OCI-LY1 (cell line): ENCODE results near the gene TMED4.

Experiments used
- H2AFZ ChIP-seq: fragments of 200-600 bp; sonication (generic), shearing (Covaris generic); 2 replicates; pipeline ENCODE4 v1.6.0; 2014; ENCODE audit warnings: antibody characterized with exemption, mild to moderate bottlenecking, low read length
- H3F3A ChIP-seq: fragments of 200-600 bp; sonication (generic), shearing (Covaris generic); 2 replicates; pipeline ENCODE4 v1.6.0; 2014; ENCODE audit warnings: mild to moderate bottlenecking, antibody characterized with exemption, low read length, moderate library complexity; ENCODE audit not compliant: insufficient read depth
- H3K27ac ChIP-seq: fragments of 200-600 bp; sonication (generic); 2 replicates; pipeline ENCODE4 v1.5.1; 2014; ENCODE audit warnings: low read length, mixed run types, mild to moderate bottlenecking, low read depth; ENCODE audit not compliant: poor library complexity, severe bottlenecking
- H3K27me3 ChIP-seq: fragments of 200-600 bp; sonication (generic); 2 replicates; pipeline ENCODE4 v1.6.0; 2014; ENCODE audit warnings: antibody characterized with exemption, mild to moderate bottlenecking, low read length, moderate library complexity; ENCODE audit not compliant: insufficient read depth
- H3K36me3 ChIP-seq: fragments of 200-600 bp; sonication (generic); 2 replicates; pipeline ENCODE4 v1.6.1; 2014; ENCODE audit warnings: mild to moderate bottlenecking, antibody characterized with exemption, low read length, moderate library complexity, mixed read lengths; ENCODE audit not compliant: insufficient read depth
- H3K4me1 ChIP-seq: fragments of 200-600 bp; sonication (generic); 2 replicates; pipeline ENCODE4 v1.5.1; 2014; ENCODE audit warnings: mild to moderate bottlenecking, low read length, moderate library complexity; ENCODE audit not compliant: insufficient read depth, severe bottlenecking
- H3K4me2 ChIP-seq: fragments of 200-600 bp; sonication (generic), shearing (Covaris generic); 2 replicates; pipeline ENCODE4 v1.6.1; 2014; ENCODE audit warnings: low read length
- H3K4me3 ChIP-seq: fragments of 200-600 bp; sonication (generic); 2 replicates; pipeline ENCODE4 v1.5.1; 2014; ENCODE audit warnings: low read length, low read depth, mild to moderate bottlenecking, mixed read lengths; ENCODE audit not compliant: poor library complexity, severe bottlenecking
- H3K79me2 ChIP-seq: fragments of 200-600 bp; shearing (Covaris generic); 2 replicates; pipeline ENCODE4 v1.6.1; 2016; ENCODE audit warnings: mixed run types, low read length, mixed read lengths; ENCODE audit not compliant: insufficient read depth
- H3K9ac ChIP-seq: fragments of 200-600 bp; sonication (generic), shearing (Covaris generic); 2 replicates; pipeline ENCODE4 v1.6.1; 2014; ENCODE audit warnings: mild to moderate bottlenecking, low read length, mixed read lengths
- H3K9me2 ChIP-seq: fragments of 200-600 bp; sonication (generic), shearing (Covaris generic); 2 replicates; pipeline ENCODE4 v1.6.1; 2014; ENCODE audit warnings: low read depth, mild to moderate bottlenecking, low read length, mixed read lengths
- H3K9me3 ChIP-seq: fragments of 200-600 bp; shearing (Covaris generic); 2 replicates; pipeline ENCODE4 v1.6.1; 2014; ENCODE audit warnings: low read length, mixed read lengths
- H4K20me1 ChIP-seq: fragments of 200-600 bp; sonication (generic), shearing (Covaris generic); 2 replicates; pipeline ENCODE4 v1.6.0; 2016; ENCODE audit warnings: mild to moderate bottlenecking, low read length; ENCODE audit not compliant: insufficient read depth
- EZH2 ChIP-seq: fragments of 200-600 bp; sonication (generic), shearing (Covaris generic); IDR thresholded peaks from 2 replicates; pipeline ENCODE4 v1.8.0; 2017; ENCODE audit warnings: borderline replicate concordance, mixed run types, mild to moderate bottlenecking, antibody characterized with exemption, low read length, moderate library complexity, mixed read lengths
- TF ChIP-seq, protein P1 (sequence below): fragments of 200-600 bp; sonication (generic), shearing (Covaris generic); IDR thresholded peaks from 2 replicates; pipeline ENCODE4 v1.5.1; 2017; ENCODE audit warnings: mild to moderate bottlenecking, antibody characterized with exemption, low read length, moderate library complexity, mixed read lengths

TMED4 gene

DNA sequence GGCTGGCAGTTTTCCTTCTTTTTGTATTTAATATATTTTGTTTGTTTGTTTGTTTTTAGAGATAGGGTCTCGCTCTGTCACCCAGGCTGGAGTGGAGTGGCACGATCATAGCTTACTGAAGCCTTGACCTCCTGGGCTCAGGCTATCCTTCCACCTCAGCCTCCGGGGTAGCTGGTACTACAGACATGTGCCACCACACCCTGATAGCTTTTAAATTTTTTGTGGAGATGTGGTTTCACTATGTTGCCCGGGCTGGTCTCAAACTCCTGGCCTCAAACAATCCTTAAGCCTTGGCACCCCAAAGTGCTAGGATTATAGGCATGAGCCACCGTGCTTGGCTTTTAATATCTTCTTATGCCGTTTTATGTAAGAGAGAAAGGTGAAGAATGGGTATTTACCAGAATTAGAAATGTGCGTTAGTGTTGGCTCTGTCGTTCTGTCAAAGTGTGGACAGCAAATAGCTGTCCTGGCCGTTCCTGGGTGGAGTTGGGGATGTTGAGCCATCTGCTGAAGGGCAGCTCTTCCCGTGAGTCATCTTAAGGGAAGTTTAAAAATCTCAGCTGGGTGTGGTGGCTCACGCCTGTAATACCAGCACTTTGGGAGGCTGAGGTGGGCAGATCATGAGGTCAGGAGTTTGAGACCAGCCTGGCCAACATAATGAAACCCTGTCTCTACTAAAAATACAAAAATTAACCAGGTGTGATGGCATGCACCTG is 39.2 kb upstream of the TMED4 start:
- Histone ChIP-seq H3K9ac (no peak overlapping the region), H3K9me2 (no peaks in the 10 kb centered on the region), H3K79me2 (peaks cover 84% of the 10 kb centered on the region), H3F3A (no peaks in the 10 kb centered on the region), H2AFZ (no peak overlapping the region), H3K4me3 (no peak overlapping the region), H3K27ac (no peak overlapping the region), H4K20me1 (no peaks in the 10 kb centered on the region), H3K9me3 (no peaks in the 10 kb centered on the region), H3K36me3 (peaks cover 35% of the 10 kb centered on the region), H3K4me2 (no peak overlapping the region), H3K27me3 (no peaks in the 10 kb centered on the region), H3K4me1 (peaks cover 53% of the 10 kb centered on the region)
- TF ChIP-seq EZH2: no peak
- TF ChIP-seq, protein P1, sequence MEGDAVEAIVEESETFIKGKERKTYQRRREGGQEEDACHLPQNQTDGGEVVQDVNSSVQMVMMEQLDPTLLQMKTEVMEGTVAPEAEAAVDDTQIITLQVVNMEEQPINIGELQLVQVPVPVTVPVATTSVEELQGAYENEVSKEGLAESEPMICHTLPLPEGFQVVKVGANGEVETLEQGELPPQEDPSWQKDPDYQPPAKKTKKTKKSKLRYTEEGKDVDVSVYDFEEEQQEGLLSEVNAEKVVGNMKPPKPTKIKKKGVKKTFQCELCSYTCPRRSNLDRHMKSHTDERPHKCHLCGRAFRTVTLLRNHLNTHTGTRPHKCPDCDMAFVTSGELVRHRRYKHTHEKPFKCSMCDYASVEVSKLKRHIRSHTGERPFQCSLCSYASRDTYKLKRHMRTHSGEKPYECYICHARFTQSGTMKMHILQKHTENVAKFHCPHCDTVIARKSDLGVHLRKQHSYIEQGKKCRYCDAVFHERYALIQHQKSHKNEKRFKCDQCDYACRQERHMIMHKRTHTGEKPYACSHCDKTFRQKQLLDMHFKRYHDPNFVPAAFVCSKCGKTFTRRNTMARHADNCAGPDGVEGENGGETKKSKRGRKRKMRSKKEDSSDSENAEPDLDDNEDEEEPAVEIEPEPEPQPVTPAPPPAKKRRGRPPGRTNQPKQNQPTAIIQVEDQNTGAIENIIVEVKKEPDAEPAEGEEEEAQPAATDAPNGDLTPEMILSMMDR: no peak

DNA sequence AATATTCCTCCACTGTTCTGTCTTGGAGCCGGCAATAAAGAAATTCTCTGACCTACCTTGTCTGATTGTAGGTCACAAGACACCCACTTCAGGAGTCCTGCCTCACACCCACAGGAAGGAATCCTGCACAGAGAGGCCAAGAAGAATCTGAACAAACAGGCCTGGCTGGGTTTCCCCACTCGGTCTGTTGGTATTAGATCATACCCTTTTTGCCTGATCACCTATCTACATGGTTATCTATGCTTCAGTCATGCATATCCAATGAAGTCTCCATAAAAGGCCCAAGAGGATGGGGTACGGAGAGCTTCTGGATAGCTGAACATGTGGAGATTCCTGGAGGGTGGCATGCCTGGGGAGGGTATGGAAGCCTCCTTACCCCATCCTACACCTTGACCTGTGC is 36.7 kb upstream of the TMED4 start:
- Histone ChIP-seq H3K4me3 (no peak overlapping the region), H3K36me3 (peaks cover 10% of the 10 kb centered on the region), H4K20me1 (no peaks in the 10 kb centered on the region), H3K27me3 (no peaks in the 10 kb centered on the region), H3K9me2 (no peaks in the 10 kb centered on the region), H3K4me2 (no peak overlapping the region), H3K9me3 (no peaks in the 10 kb centered on the region), H3K27ac (no peak overlapping the region), H3F3A (no peaks in the 10 kb centered on the region), H3K4me1 (peaks cover 69% of the 10 kb centered on the region), H3K9ac (no peak overlapping the region), H3K79me2 (peaks cover 95% of the 10 kb centered on the region), H2AFZ (no peak overlapping the region)
- TF ChIP-seq EZH2: no peak
- TF ChIP-seq, protein P1: no peak

- H3K27ac ChIP-seq: no peak overlapping the region
- H3K9ac ChIP-seq: no peak overlapping the region
- TF ChIP-seq EZH2: no peak
- TF ChIP-seq, protein P1: no peak
- no peak overlapping the region for H2AFZ ChIP-seq
- H3K36me3 ChIP-seq: peaks cover 10% of the 10 kb centered on the region
- no peaks in the 10 kb centered on the region for H3F3A ChIP-seq
- peaks cover 96% of the 10 kb centered on the region for H3K79me2 ChIP-seq
- peaks cover 69% of the 10 kb centered on the region for H3K4me1 ChIP-seq
- no peak overlapping the region for H3K4me2 ChIP-seq
- H4K20me1 ChIP-seq: no peaks in the 10 kb centered on the region
- H3K4me3 ChIP-seq: no peak overlapping the region
- no peaks in the 10 kb centered on the region for H3K9me2 ChIP-seq
- no peaks in the 10 kb centered on the region for H3K9me3 ChIP-seq
- no peaks in the 10 kb centered on the region for H3K27me3 ChIP-seq
Measured at GRCh38 chr7:44618045-44618444, 36.0 kb upstream of the TMED4 start.
